ENCODE measurements around the gene SYT9. TPM values are rescaled to one million over a fixed set of nuclear protein-coding genes. Genes with fewer than 3 reads are reported as not detected.

SYT9 gene
- total and polyA plus RNA-seq, 2 of the 4 experiments (the other 2 are of a cell fraction), result not detected

DNA sequence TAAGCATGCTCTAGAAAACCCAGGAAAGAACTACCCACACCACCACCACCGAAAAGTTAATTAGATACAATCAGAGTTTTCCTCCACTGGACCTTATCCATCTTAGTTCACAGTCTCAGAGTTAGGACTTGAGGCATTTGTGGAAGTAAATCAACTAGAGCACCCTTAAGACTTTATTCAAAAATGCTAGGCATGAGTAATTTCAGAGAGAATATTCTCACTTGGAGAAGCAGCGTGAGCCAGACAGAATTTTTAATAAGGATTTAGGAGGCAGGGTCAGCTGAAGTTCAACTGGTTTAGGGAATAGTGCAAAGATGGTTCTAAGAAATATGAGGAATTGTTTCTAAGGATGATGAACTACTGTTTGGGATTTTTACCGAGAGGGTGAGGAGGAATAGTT, 232.4 kb downstream of the SYT9 start:
- no peak overlapping the region for H2BK15ac ChIP-seq (ENCODE audit: low read depth, low read length)
- ATAC-seq (ENCODE audit: low read depth) (no peak), DNase-seq (no peak)
- no peaks in the 10 kb centered on the region for H3K36me3 ChIP-seq (ENCODE audit: control insufficient read depth, insufficient read depth, low read length)
- H3K14ac ChIP-seq (replicated peaks; ENCODE audit: low read depth, low read length), result no peak overlapping the region
- no peak overlapping the region for H2AFZ ChIP-seq (replicated peaks; ENCODE audit: low read length, poor library complexity)
- H3K18ac ChIP-seq (ENCODE audit: low read depth, low read length), result no peak overlapping the region
- no peak overlapping the region for H2BK20ac ChIP-seq (ENCODE audit: low read depth, low read length)
- no peak overlapping the region for H3K27ac ChIP-seq (ENCODE audit: insufficient read depth, low read length)
- H3K4me3 ChIP-seq (ENCODE audit: insufficient read depth, low read depth, low read length), result no peak overlapping the region
- ChIA-PET CTCF (no interaction called here), POLR2A (ENCODE audit: unreplicated experiment) (no interaction called here)
- no peaks in the 10 kb centered on the region for H4K20me1 ChIP-seq (ENCODE audit: insufficient read depth, low read length)
- H2BK120ac ChIP-seq (ENCODE audit: low read depth, low read length), result no peak overlapping the region
- no TSS peak for BruUV-seq (replicated peaks)
- no peak overlapping the region for H2BK5ac ChIP-seq (ENCODE audit: low read depth, low read length, poor library complexity, severe bottlenecking)
- in situ Hi-C loops (cut with MboI; ENCODE audit: low sequenced_read_pairs) (no loop called here), dilution Hi-C loops (cut with HindIII; ENCODE audit: low sequenced_read_pairs, unreplicated experiment) (no loop called here), intact Hi-C loops (cut with micrococcal nuclease) (no loop called here)
- H3K9me3 ChIP-seq (ENCODE audit: control insufficient read depth, insufficient read depth, low read length), result no peaks in the 10 kb centered on the region
- peaks cover 3% of the 10 kb centered on the region; the same call in 1 of the 2 replicates for H3K27me3 ChIP-seq (ENCODE audit: control insufficient read depth, insufficient read depth, low read length)
- no peak overlapping the region for H3K4ac ChIP-seq (ENCODE audit: low read depth, low read length)
- no peaks in the 10 kb centered on the region for H3K9me1 ChIP-seq (ENCODE audit: insufficient read depth, low read length)
- H2AK9ac ChIP-seq (replicated peaks; ENCODE audit: low read depth, low read length, poor library complexity), result no peak overlapping the region
- H3K4me2 ChIP-seq (ENCODE audit: low read depth, low read length), result no peak overlapping the region
- no peak overlapping the region for H2AK5ac ChIP-seq (ENCODE audit: low read depth, low read length)
- no peaks in the 10 kb centered on the region for H3K4me1 ChIP-seq (ENCODE audit: control insufficient read depth, insufficient read depth, low read length)
- TF ChIP-seq, protein P1, sequence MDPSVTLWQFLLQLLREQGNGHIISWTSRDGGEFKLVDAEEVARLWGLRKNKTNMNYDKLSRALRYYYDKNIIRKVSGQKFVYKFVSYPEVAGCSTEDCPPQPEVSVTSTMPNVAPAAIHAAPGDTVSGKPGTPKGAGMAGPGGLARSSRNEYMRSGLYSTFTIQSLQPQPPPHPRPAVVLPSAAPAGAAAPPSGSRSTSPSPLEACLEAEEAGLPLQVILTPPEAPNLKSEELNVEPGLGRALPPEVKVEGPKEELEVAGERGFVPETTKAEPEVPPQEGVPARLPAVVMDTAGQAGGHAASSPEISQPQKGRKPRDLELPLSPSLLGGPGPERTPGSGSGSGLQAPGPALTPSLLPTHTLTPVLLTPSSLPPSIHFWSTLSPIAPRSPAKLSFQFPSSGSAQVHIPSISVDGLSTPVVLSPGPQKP (IDR thresholded peaks at IDR 0.05; ENCODE audit: borderline replicate concordance, low read depth, low read length), result no peak
- TF ChIP-seq MAZ (IDR thresholded peaks at IDR 0.05; ENCODE audit: borderline replicate concordance, low read depth, low read length) (no peak), FOS (IDR thresholded peaks at IDR 0.05; ENCODE audit: low read depth, low read length) (no peak), CHD1 (IDR thresholded peaks at IDR 0.05; ENCODE audit: low read depth, low read length) (no peak), MAFK (IDR thresholded peaks at IDR 0.05; ENCODE audit: low read depth, low read length) (no peak), SMC3 (IDR thresholded peaks at IDR 0.05; ENCODE audit: low read depth, low read length) (no peak), CEBPB (IDR thresholded peaks at IDR 0.05; ENCODE audit: low read depth, low read length) (no peak), RAD21 (IDR thresholded peaks at IDR 0.05; ENCODE audit: low read length) (no peak), RFX5 (IDR thresholded peaks at IDR 0.05; ENCODE audit: low read depth, low read length) (no peak), NFE2L2 (IDR thresholded peaks at IDR 0.05; ENCODE audit: low read depth, low read length) (no peak), MXI1 (IDR thresholded peaks at IDR 0.05; ENCODE audit: borderline replicate concordance, low read depth, low read length) (no peak), RCOR1 (IDR thresholded peaks at IDR 0.05; ENCODE audit: insufficient replicate concordance, low read length) (no peak), BHLHE40 (IDR thresholded peaks at IDR 0.05; ENCODE audit: low read depth, low read length) (no peak), POLR2A (IDR thresholded peaks at IDR 0.05; ENCODE audit: low read depth, low read length) (no peak)
- TF ChIP-seq, protein P2, sequence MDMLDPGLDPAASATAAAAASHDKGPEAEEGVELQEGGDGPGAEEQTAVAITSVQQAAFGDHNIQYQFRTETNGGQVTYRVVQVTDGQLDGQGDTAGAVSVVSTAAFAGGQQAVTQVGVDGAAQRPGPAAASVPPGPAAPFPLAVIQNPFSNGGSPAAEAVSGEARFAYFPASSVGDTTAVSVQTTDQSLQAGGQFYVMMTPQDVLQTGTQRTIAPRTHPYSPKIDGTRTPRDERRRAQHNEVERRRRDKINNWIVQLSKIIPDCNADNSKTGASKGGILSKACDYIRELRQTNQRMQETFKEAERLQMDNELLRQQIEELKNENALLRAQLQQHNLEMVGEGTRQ (IDR thresholded peaks at IDR 0.05; ENCODE audit: low read depth, low read length), result no peak
- TF ChIP-seq, protein P3, sequence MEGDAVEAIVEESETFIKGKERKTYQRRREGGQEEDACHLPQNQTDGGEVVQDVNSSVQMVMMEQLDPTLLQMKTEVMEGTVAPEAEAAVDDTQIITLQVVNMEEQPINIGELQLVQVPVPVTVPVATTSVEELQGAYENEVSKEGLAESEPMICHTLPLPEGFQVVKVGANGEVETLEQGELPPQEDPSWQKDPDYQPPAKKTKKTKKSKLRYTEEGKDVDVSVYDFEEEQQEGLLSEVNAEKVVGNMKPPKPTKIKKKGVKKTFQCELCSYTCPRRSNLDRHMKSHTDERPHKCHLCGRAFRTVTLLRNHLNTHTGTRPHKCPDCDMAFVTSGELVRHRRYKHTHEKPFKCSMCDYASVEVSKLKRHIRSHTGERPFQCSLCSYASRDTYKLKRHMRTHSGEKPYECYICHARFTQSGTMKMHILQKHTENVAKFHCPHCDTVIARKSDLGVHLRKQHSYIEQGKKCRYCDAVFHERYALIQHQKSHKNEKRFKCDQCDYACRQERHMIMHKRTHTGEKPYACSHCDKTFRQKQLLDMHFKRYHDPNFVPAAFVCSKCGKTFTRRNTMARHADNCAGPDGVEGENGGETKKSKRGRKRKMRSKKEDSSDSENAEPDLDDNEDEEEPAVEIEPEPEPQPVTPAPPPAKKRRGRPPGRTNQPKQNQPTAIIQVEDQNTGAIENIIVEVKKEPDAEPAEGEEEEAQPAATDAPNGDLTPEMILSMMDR (conservative IDR thresholded peaks at IDR 0.05; ENCODE audit: low read depth, low read length), result no peak
- no peaks in the 10 kb centered on the region for H3K79me1 ChIP-seq (ENCODE audit: low read depth in 1 of 2, low read length in 2 of 2)
- H4K5ac ChIP-seq (ENCODE audit: low read depth, low read length), result no peak overlapping the region
- no peak overlapping the region for H3K56ac ChIP-seq (ENCODE audit: extremely low read depth, insufficient read depth, low read length)
- H3K23ac ChIP-seq (ENCODE audit: low read depth, low read length), result no peak overlapping the region
- no peak overlapping the region for H4K8ac ChIP-seq (ENCODE audit: low read depth in 2 of 2, low read length in 2 of 2)
- H4K91ac ChIP-seq (ENCODE audit: insufficient read depth, low read depth, low read length), result no peak overlapping the region
- WGBS, 2 experiments (ENCODE audit: extremely low coverage in 2 of 2, insufficient read length in 1 of 2), result 14% methylated on average over 1 of the region's 3 CpGs; no CpG with 5 or more reads in 1 of the 2 experiments
- no peak overlapping the region for H3K9ac ChIP-seq (ENCODE audit: low read depth, low read length)
